Lower leg skin (tissue), 4 donors: ENCODE measurements around the gene RUFY4. TPM values are rescaled to one million over a fixed set of nuclear protein-coding genes. Genes with fewer than 3 reads are reported as not detected.
"Not testable (repeated sequence)": the region's sequence is repeated elsewhere in the genome, so short reads cannot be mapped to it uniquely, and the experiment has no call there.

ENCODE experiments used
- DNase-seq, 2 donors: peaks; one replicate each; pipeline ENCODE4 v3.0.0-alpha.2; 2019; ENCODE audit warnings: low spot score in 2 of 2
- H3K4me3 ChIP-seq: fragments of 200-600 bp; sonication (generic); 2 replicates; pipeline ENCODE4 v1.5.1; 2017; ENCODE audit warnings: mild to moderate bottlenecking, low read depth; ENCODE audit not compliant: poor library complexity, severe bottlenecking
- CTCF ChIP-seq, 3 donors: fragments of 450-650 bp; IDR thresholded peaks; one replicate each; pipeline ENCODE4 v1.5.1; 2016; ENCODE audit warnings: antibody characterized with exemption in 3 of 3, mild to moderate bottlenecking in 3 of 3, moderate library complexity in 2 of 3
- POLR2A ChIP-seq, 2 donors: fragments of 450-650 bp; IDR thresholded peaks; one replicate each; pipeline ENCODE4 v1.6.1; 2016 to 2017; ENCODE audit warnings: antibody characterized with exemption in 2 of 2, mild to moderate bottlenecking in 1 of 2, moderate library complexity in 1 of 2
- WGBS, 2 donors: methylation state at CpG; one replicate each; pipeline ENCODE4 v1.1.5; 2018; 5-methylcytosine and 5-hydroxymethylcytosine counted together
- intact Hi-C: fragments of 100-400 bp; cut with DNase I; formaldehyde crosslinking; loops from one replicate; pipeline ENCODE4 v1.15.0; 2023; ENCODE audit warnings: low total_unique reads
- total RNA-seq, 4 donors: library from RNA; depleted of rRNA; stranded (reverse); fragments of >200 nt; gene quantifications; one replicate each; pipeline ENCODE4 v1.1.0, GENCODE V29; 2016

The RUFY4 gene
- not detected for total RNA-seq

- intact Hi-C loops, result loop anchor here (10.0 kb wide), 1 partner anchor 284 kb away; no protein-coding TSS in a partner anchor
- peak; percentile 59 to 91 for DNase-seq
- 4 to 10% methylated on average over 10 to 13 of the region's 15 CpGs for WGBS, 2 donors
- TF ChIP-seq CTCF (IDR thresholded peaks at IDR 0.05), result peak in 1 of 3 donors; percentile 73
- H3K4me3 ChIP-seq, result not testable (repeated sequence)
Measured at GRCh38 chr2:218068721-218069334, at the start of gene RUFY4. RUFY4 (plus strand) TSS chr2:218069253; CDS start chr2:218070606, 1,353 bp downstream.

- 87 to 88% methylated on average over 7 of the region's 7 CpGs for WGBS, 2 donors
- no peak for DNase-seq
- TF ChIP-seq POLR2A (IDR thresholded peaks at IDR 0.05), result no peak
- no peak for TF ChIP-seq CTCF (IDR thresholded peaks at IDR 0.05)
- no peak overlapping the region for H3K4me3 ChIP-seq
- intact Hi-C loops, result no loop called here
Measured at GRCh38 chr2:218019411-218020060, 49.5 kb upstream of the RUFY4 start.

DNA sequence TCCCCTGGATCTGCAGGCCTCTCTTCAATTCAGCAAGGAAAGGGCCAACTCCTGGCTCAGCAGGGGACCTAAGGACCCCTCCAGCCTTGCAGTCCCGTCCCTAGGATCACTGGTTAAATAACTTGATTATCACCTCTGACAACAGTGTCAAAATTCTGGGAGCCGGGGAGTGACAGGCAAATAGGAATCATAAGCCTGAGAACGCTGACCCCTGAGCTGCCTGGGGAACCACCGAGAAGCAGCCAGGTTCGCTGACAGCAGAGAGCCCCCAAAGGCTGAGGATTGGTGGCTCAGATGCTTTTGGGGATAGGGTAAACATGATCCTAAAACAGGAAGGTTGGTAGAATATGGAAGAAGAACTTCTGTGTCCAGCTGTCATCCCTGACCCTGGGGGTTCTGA lies 48.8 kb upstream of the RUFY4 start:
- H3K4me3 ChIP-seq, result no peak overlapping the region
- 95 to 96% methylated on average over 5 of the region's 5 CpGs for WGBS, 2 donors
- TF ChIP-seq POLR2A (IDR thresholded peaks at IDR 0.05), result no peak
- intact Hi-C loops, result no loop called here
- peak in 1 of 2 donors; percentile 71 for DNase-seq

GRCh38 chr2:218020966-218021535 lies 48.0 kb upstream of the RUFY4 start:
- DNase-seq, result peak in 1 of 2 donors; percentile 52
- intact Hi-C loops, result no loop called here
- no peak overlapping the region for H3K4me3 ChIP-seq
- TF ChIP-seq POLR2A (IDR thresholded peaks at IDR 0.05) (no peak), CTCF (IDR thresholded peaks at IDR 0.05) (no peak)
- 88 to 92% methylated on average over 6 of the region's 6 CpGs for WGBS, 2 donors

- DNase-seq, result peak in 1 of 2 donors; percentile 76
- 72 to 82% methylated on average over 12 of the region's 12 CpGs for WGBS, 2 donors
- intact Hi-C loops, result no loop called here
- TF ChIP-seq CTCF (IDR thresholded peaks at IDR 0.05) (no peak), POLR2A (IDR thresholded peaks at IDR 0.05) (no peak)
- H3K4me3 ChIP-seq, result no peak overlapping the region
Measured at GRCh38 chr2:218021536-218022071, 47.4 kb upstream of the RUFY4 start.
